ENCODE results near the gene ACRV1. TPM values are rescaled to one million over a fixed set of nuclear protein-coding genes. Genes with fewer than 3 reads are reported as not detected.
A peak's percentile ranks its signal among the peaks of the same experiment; 100 is the strongest.

Gene ACRV1, protein sequence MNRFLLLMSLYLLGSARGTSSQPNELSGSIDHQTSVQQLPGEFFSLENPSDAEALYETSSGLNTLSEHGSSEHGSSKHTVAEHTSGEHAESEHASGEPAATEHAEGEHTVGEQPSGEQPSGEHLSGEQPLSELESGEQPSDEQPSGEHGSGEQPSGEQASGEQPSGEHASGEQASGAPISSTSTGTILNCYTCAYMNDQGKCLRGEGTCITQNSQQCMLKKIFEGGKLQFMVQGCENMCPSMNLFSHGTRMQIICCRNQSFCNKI
- total RNA-seq = under 1 TPM in 1 of 2 donors, not detected in 1; 0.37 TPM
- polyA plus RNA-seq (2013, experiment 1 of 2) = not detected
- not detected for polyA plus RNA-seq (2013, experiment 2 of 2)
- long read RNA-seq, experiment 1 = 0 reads
- long read RNA-seq, experiment 2, partial matches to known transcripts = 0 of 3 reads
- long read RNA-seq, experiment 2, other reads (novel, unspliced or antisense) = 3 of 3 reads
- long read RNA-seq, experiment 3 = 0 reads
- long read RNA-seq, experiment 4 = 0 reads

DNA sequence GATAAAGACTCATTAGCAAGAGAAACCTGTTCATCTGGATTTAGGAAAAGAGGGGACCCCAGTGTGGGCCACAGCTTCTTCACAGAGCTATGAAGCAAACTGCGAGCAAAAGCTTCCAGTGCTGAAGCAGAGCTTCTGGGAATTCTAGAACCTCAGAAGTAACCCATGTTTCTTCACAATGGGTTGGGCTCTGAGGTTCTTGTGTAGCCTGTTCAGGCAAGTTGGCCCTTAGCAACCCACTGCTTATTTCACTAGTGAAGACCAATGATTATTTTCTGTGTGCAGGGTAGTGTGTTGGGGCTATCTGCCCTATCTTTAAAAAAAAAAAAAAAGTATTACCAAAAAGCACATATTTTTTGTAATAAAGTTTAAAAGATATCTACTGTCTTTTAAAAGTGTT lies at the start of gene ACRV1:
Gene ACRV1, minus strand, starts transcription at position 101 of the 400 bp plus-strand sequence. Its CDS starts 67 bp downstream, at position 34.
- peaks cover 30% of the 10 kb centered on the region for H3K4me1 Mint-ChIP-seq
- Histone ChIP-seq H3K27ac (ENCODE audit: low read depth, low read length) (no peak within 1 kb of the TSS), H3K27me3 (ENCODE audit: control insufficient read depth, insufficient read depth, low read length, poor library complexity, severe bottlenecking) (no peaks in the 10 kb centered on the region), H3K4me1 (ENCODE audit: control insufficient read depth, insufficient read depth, low read length) (peaks cover 9% of the 10 kb centered on the region), H3K9ac (ENCODE audit: extremely low read depth, low read length, poor library complexity, severe bottlenecking) (no peak within 1 kb of the TSS), H3K9me3 (ENCODE audit: control insufficient read depth, low read length) (peaks cover 2% of the 10 kb centered on the region), H3K36me3 (ENCODE audit: control insufficient read depth, insufficient read depth, low read length) (peaks cover 37% of the 10 kb centered on the region), H3K4me3 (ENCODE audit: low read length) (peak within 1 kb of the TSS; percentile 32)
- peak within 1 kb of the TSS; percentile 3 for H3K27ac Mint-ChIP-seq
- H3K4me3 Mint-ChIP-seq = peak within 1 kb of the TSS; percentile 3
- TF ChIP-seq, protein P1, sequence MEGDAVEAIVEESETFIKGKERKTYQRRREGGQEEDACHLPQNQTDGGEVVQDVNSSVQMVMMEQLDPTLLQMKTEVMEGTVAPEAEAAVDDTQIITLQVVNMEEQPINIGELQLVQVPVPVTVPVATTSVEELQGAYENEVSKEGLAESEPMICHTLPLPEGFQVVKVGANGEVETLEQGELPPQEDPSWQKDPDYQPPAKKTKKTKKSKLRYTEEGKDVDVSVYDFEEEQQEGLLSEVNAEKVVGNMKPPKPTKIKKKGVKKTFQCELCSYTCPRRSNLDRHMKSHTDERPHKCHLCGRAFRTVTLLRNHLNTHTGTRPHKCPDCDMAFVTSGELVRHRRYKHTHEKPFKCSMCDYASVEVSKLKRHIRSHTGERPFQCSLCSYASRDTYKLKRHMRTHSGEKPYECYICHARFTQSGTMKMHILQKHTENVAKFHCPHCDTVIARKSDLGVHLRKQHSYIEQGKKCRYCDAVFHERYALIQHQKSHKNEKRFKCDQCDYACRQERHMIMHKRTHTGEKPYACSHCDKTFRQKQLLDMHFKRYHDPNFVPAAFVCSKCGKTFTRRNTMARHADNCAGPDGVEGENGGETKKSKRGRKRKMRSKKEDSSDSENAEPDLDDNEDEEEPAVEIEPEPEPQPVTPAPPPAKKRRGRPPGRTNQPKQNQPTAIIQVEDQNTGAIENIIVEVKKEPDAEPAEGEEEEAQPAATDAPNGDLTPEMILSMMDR (conservative IDR thresholded peaks at IDR 0.05) = no peak
- DNase-seq = no peak
- H3K9me3 Mint-ChIP-seq = peaks cover 3% of the 10 kb centered on the region
- peaks cover 36% of the 10 kb centered on the region for H3K36me3 Mint-ChIP-seq (ENCODE audit: low read depth)
- no peaks in the 10 kb centered on the region for H3K27me3 Mint-ChIP-seq (ENCODE audit: insufficient read depth)
- 67 to 96% methylated on average over 1 of the region's 1 CpG for WGBS, 2 experiments (ENCODE audit: insufficient coverage in 1 of 2, insufficient read length in 1 of 2)

DNA sequence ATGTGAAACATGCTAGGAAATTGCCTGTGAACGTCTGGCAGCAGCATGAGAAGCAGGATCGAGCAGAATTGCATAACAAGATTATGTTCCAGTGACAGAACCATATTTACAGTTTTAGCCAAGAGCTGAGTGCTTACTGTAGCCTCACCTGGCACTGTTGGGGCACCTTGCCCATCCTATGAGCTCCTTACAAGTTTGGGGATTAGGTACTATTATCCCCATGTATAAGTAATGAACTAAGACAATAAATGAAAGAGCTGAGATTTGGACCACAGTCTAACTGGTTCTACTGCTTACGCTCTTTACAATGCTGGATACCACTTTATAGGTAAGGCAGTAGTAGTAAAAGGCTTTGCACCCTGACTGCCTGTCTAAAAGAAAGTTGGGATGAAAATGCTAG lies 48.3 kb upstream of the ACRV1 start:
- Histone ChIP-seq H3K9me3 (ENCODE audit: control insufficient read depth, low read length) (no peaks in the 10 kb centered on the region), H3K27me3 (ENCODE audit: control insufficient read depth, insufficient read depth, low read length, poor library complexity, severe bottlenecking) (no peaks in the 10 kb centered on the region), H3K27ac (ENCODE audit: low read depth, low read length) (no peak overlapping the region), H3K36me3 (ENCODE audit: control insufficient read depth, insufficient read depth, low read length) (no peaks in the 10 kb centered on the region), H3K4me1 (ENCODE audit: control insufficient read depth, insufficient read depth, low read length) (no peaks in the 10 kb centered on the region), H3K4me3 (ENCODE audit: low read length) (no peak overlapping the region), H3K9ac (ENCODE audit: extremely low read depth, low read length, poor library complexity, severe bottlenecking) (no peak overlapping the region)
- Mint-ChIP-seq H3K4me3 (no peak overlapping the region), H3K4me1 (no peaks in the 10 kb centered on the region), H3K27ac (no peak overlapping the region), H3K36me3 (ENCODE audit: low read depth) (no peaks in the 10 kb centered on the region), H3K9me3 (no peaks in the 10 kb centered on the region), H3K27me3 (ENCODE audit: insufficient read depth) (peaks cover 1% of the 10 kb centered on the region)
- TF ChIP-seq, protein P1 (conservative IDR thresholded peaks at IDR 0.05) = no peak
- 84 to 92% methylated on average over 2 to 3 of the region's 3 CpGs for WGBS, 2 experiments (ENCODE audit: insufficient coverage in 1 of 2, insufficient read length in 1 of 2)
- no peak for DNase-seq

- Histone ChIP-seq H3K4me1 (ENCODE audit: control insufficient read depth, insufficient read depth, low read length) (no peaks in the 10 kb centered on the region), H3K27ac (ENCODE audit: low read depth, low read length) (no peak overlapping the region), H3K36me3 (ENCODE audit: control insufficient read depth, insufficient read depth, low read length) (no peaks in the 10 kb centered on the region), H3K4me3 (ENCODE audit: low read length) (no peak overlapping the region), H3K9me3 (ENCODE audit: control insufficient read depth, low read length) (no peaks in the 10 kb centered on the region), H3K27me3 (ENCODE audit: control insufficient read depth, insufficient read depth, low read length, poor library complexity, severe bottlenecking) (no peaks in the 10 kb centered on the region), H3K9ac (ENCODE audit: extremely low read depth, low read length, poor library complexity, severe bottlenecking) (no peak overlapping the region)
- no peak overlapping the region for H3K4me3 Mint-ChIP-seq
- TF ChIP-seq, protein P1 (conservative IDR thresholded peaks at IDR 0.05) = peak; percentile 64
- WGBS, 2 experiments (ENCODE audit: insufficient coverage in 1 of 2, insufficient read length in 1 of 2) = no CpG with 5 or more reads among the region's 1 CpG
- H3K27ac Mint-ChIP-seq = no peak overlapping the region
- H3K9me3 Mint-ChIP-seq = no peaks in the 10 kb centered on the region
- no peaks in the 10 kb centered on the region for H3K4me1 Mint-ChIP-seq
- H3K27me3 Mint-ChIP-seq (ENCODE audit: insufficient read depth) = peaks cover 11% of the 10 kb centered on the region
- DNase-seq = peak; percentile 49
- H3K36me3 Mint-ChIP-seq (ENCODE audit: low read depth) = no peaks in the 10 kb centered on the region
Observed at GRCh38 chr11:125724125-125724524, 43.5 kb upstream of the ACRV1 start.

Measured in endodermal cell (in vitro differentiated cells).